Mammary epithelial cell (primary cell): ENCODE measurements around the gene IRX4.

ENCODE experiments used
- EZH2 ChIP-seq: IDR thresholded peaks from 2 replicates; pipeline ENCODE4 v1.6.1; 2012; ENCODE audit warnings: low read length, inconsistent platforms, borderline replicate concordance
- TF ChIP-seq, protein P1 (sequence below), 2 donors: IDR thresholded peaks in 1 of 2; conservative IDR thresholded peaks in 1 of 2; 2 replicates each; pipeline ENCODE4 v1.5.1; 2011 to 2012; ENCODE audit warnings: inconsistent platforms in 2 of 2, low read length in 2 of 2, mild to moderate bottlenecking in 2 of 2, control low read depth in 1 of 2, low read depth in 1 of 2; ENCODE audit not compliant: insufficient read depth in 1 of 2; ENCODE audit errors: extremely low read depth in 1 of 2

DNA sequence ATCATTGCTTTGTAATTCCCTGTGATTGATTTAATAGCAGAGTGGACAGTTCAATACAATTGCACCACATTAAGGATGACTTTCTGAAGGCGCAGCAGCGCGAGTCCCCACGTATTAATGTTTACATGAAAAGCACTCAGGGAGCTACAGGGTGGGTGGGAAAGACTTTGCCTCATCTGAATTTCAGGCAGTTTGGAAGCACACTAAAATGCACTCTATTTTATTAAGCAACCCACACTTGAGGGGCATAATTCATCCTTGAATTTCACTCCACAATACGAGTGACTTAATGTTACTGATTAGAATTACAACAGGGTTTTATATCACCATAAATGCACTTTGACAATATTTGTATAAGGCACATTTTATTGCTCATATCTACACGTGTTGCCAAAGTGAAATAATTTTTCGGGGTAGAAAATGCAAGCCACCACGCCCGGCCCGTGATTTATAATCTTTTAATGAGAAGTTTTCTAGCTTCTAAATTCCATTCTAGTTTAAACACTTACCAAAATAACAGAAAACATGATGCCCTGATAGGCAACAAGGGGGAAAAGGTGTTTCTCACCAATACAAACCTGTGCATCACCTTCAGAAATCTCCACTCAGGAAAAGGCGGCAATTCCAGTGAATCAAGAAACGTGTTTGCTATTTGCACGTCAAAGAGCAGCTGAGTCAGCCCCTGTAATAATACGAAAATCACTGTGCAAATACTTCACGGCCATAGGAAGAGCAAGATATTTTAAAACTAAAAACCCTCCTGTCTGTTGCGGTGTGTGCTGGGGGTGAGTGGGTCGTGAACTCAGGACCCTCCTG is 40.5 kb downstream of the IRX4 start:
- no peak for TF ChIP-seq EZH2
- TF ChIP-seq, protein P1, sequence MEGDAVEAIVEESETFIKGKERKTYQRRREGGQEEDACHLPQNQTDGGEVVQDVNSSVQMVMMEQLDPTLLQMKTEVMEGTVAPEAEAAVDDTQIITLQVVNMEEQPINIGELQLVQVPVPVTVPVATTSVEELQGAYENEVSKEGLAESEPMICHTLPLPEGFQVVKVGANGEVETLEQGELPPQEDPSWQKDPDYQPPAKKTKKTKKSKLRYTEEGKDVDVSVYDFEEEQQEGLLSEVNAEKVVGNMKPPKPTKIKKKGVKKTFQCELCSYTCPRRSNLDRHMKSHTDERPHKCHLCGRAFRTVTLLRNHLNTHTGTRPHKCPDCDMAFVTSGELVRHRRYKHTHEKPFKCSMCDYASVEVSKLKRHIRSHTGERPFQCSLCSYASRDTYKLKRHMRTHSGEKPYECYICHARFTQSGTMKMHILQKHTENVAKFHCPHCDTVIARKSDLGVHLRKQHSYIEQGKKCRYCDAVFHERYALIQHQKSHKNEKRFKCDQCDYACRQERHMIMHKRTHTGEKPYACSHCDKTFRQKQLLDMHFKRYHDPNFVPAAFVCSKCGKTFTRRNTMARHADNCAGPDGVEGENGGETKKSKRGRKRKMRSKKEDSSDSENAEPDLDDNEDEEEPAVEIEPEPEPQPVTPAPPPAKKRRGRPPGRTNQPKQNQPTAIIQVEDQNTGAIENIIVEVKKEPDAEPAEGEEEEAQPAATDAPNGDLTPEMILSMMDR (conservative IDR thresholded peaks at IDR 0.05 in 1 of 2, IDR thresholded peaks at IDR 0.05 in 1 of 2; ENCODE audit: extremely low read depth in 1 of 2, insufficient read depth in 1 of 2, low read depth in 1 of 2, low read length in 2 of 2): no peak
